GM18499 (cell line): ENCODE measurements around the gene TTC34.

ENCODE experiments used
- ATAC-seq: cut with Tn5 transposase; IDR thresholded peaks from one replicate; pipeline ENCODE4 v1.9.1; 2021; ENCODE audit warnings: moderate number of reproducible peaks; ENCODE audit not compliant: insufficient read depth, unreplicated experiment

The TTC34 gene

GRCh38 chr1:2812939-2813653 lies 11.6 kb upstream of the TTC34 start:
- ATAC-seq: no peak

GRCh38 chr1:2812136-2812535 lies 10.6 kb upstream of the TTC34 start:
- ATAC-seq: no peak

- ATAC-seq: no peak
Observed at GRCh38 chr1:2811533-2811918, 10.0 kb upstream of the TTC34 start.

DNA sequence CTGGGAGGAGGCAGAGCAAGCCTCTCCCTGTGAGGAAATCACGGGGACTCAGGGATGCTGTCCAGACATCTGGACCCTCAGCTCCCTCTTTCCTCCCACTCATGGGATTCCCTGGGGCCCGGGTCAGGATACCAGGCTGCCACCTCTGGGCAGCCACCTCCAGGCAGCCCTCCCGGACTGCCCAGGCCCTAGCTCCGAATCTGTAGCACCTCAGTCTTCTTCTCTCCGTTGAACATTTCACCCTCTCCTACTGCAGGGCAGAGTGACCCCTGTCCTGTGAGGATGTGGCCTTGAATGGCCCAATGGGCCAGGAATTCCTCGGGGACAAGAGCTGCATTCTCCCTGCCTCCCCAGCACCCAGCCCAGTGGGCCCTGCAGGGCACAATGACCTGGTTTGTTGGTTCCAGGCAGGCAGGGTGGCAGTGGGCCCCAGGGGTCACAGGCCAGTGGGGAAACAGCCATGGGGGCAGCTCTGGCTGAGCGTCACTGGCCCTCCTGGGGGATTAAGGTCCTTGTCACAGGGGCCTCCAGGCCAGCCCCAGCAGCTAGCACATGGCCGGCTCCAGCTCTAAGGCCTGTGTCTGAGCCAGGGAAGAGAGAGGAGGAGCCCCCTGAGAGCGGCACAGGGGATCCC lies 9.5 kb upstream of the TTC34 start:
- no peak for ATAC-seq

DNA sequence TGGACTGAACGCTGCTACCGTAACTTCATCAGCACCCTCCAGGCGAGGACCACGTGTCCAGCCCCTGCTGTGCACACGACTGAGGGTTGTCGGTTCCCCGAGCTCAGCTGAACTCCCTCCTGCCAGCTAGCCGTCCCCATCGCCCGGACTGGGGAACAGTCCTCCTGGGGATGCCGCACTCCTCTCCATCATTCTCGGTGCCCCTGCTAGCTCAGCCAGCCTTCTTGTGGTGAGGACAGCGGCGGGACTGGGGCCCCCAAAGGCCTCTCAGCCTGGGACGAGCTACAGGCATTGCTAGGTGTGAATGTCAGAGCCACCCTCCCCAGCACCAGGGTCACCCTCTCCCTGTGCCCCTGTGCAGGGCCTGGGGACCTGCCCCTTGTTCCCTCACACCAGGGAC lies 8.8 kb upstream of the TTC34 start:
- no peak for ATAC-seq

- ATAC-seq: no peak
Observed at GRCh38 chr1:2809656-2810055, 8.2 kb upstream of the TTC34 start.

DNA sequence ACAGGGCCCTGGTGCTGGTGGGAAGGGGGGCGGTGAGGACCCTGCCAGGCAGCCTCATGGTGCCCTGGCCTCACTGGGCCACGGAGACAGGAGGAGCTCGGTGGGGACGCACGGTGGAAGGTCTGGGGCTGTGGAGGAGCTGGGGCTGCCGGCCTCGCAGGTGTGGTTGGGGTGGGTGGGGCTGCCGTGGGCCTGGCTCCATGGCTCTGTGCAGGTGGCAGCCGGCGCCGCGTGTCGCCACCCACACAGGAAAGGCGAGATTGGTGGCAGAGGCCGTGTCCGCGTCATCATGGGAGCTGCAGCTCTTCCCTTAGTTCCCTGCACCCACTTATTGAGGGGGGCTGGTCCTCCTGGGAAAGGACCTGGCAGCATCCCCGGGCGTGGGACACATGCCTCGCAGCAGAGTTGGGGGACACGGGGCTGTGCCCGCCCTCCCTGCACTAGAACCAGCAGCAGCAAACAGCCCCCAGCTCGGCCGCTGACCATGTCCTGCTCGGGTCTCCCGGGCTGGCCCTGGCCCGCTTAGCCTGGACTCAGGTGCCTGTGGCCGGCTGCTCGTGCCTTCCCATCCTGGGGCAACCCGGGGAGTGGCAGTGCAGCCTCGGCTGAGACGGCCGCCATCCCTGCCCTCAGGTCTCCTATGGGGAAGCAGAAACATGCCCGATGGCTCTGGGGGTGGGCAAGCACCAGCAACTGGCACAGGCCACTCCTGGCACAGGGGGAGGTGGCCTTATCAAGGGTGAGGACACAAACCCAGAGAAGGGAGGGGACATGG lies 7.5 kb upstream of the TTC34 start:
- ATAC-seq: no peak

DNA sequence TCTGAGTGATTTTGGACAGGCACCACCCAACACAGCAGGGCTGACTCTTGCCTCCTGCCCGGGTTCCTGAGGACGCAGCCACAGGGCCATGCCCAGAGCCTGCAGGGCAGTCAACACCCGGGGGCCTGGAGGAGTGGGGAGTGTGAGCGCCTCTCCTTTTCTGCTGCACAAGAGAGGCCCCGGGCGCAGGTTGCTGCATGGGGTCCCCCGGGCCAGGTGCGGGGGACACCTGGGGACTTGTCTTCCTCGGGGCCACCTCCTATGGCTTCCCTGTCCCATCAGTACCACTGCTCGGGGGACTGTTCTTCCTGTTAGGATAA lies 6.9 kb upstream of the TTC34 start:
- no peak for ATAC-seq

- ATAC-seq: no peak
Observed at GRCh38 chr1:2807678-2808385, 6.3 kb upstream of the TTC34 start.

DNA sequence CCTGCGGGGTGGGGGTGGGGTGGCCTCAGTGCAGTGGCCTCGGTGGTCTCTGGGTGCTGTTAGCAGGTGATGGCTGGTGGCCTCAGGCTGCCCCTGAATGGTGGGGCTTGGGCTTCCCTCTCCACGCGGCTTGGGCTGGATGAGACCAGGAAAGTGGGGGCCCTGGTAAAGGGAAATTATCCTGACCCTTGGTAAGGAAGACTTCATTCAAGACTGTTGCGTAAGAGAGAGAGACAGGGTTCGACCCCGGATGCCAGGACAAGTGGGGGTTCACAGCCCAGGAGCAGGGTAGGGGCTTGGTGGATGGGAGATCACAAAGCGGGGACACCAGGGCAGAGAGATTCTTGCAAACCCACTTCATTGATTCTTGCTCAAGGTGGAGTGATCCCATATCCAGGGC lies 5.5 kb upstream of the TTC34 start:
- ATAC-seq: no peak

GRCh38 chr1:2806591-2806990 lies 5.1 kb upstream of the TTC34 start:
- no peak for ATAC-seq

DNA sequence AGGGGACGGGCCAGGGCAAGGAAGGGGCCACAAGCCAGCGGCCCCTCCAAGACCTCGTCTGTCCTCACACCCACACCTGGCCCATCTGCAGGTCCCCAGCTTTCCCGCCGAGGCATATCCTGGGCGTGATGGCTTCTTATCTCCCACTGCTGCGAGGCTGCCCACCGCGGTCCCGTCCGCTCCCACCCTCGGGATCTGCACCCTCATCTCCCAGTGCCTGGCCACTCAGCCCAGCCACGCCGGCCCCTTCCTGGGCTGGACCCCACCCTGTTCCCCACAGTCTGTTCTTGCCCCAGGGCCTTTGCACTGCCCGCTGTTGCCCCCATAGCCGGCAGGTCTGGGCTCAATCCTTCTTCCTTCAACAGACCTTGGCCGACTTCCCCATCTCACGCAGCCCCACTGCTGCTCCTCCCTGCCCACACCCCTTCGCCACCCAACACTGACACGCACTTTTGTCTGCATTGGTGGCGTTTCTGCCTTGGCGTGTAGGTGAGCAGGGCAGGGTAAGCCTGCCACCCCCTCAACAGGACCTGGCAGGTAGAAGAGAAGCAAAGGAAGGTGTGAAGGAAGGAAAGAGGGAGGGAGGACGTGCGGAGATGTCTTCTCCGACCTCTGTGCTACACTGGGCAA lies 4.4 kb upstream of the TTC34 start:
- no peak for ATAC-seq

DNA sequence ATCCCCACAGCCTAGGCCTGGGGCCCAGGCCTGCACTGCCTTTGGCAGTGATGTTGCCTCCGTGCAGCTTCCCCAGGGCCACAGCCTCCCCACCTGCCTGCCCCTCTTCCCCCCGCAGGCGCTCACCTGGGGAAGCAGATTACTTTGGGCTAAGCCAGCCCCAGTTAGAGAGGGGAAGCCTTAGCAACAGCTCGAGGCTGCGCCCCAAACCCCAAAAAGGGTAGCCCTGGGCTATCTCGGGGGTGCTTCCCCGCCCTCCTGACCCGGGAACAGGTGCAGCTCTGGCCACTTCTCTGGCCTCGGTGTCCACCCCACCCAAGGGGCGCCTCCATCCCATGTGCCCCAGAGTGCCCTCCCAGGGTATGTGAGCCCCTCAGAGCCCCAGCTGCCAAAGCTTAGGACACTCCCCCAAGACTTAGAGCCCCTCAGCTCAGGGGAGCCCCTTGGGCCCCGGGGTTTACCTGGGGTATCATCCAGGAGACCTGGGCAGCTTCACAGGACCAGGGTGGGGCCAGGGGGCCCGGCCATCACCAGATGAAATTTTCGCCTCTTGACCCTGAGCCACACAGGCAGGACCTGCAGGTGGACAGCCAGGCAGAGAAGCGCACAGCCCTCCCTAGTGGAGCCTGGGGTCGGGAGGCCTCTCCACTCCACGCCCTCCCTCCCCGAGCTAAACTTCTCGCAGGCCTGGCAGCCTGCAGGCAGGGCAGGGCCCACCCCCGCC lies 3.3 kb upstream of the TTC34 start:
- no peak for ATAC-seq

DNA sequence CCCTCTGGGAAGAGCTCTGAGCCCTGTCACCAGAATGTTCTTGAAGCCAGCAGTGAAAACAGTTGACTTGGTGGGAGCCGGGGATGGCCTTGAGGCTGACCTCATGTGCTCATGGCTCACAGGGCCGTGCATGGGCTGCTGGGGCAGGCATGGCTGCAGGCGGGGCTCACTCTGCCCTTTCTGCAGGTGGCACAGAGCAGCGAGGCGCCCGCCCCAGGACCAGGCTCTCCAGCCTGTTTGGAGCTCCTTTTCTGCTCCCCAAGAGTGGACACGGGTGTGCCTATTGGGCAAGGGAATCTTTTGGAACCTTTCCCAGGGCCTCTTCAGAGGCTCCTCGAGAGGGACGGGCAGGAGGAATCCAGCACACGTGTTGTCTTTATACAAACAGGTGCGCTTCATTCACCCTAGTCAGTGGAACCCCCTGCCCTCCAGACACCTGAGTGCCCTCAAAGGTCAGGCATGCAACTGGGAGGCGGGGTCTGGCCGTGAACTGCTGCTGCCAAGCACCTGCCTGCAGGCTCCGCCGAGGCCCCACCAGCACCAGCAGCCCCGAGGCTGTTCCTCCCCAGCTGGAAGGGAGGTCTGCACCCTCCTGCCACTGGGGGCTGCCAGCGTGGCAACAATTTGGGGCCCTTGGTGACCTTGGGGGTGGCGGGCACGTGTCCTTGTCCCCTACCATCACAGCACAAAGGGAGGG lies 2.6 kb upstream of the TTC34 start:
- no peak for ATAC-seq

GRCh38 chr1:2803086-2803930 lies 1.8 kb upstream of the TTC34 start:
- no peak for ATAC-seq

DNA sequence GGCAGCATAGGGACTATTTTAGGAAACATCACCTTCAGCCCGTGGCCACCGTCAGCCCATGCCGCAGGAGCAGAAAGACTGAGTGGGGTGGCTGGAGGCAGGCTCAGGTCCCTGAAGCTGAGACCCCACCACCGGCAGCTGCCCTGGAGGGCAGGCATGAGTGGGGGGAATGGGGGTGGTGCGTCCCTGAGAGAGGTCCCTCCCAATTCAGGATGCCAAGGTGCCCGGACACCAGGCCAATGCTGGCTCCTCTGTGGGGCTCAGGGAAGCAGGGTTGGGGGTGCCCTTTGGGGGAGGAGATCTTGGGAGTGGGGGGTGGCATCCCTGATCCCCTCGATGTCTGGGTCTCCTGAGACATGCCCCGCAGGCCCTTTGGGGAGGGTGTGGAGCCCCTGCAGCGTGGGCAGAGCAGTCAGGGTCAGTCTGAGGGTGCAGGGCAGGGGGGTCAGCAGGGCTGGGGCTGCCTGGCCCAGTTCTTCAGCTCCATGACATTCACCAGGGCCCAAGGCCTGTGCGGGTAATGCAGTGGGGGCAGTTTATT lies 998 bp upstream of the TTC34 start:
- no peak for ATAC-seq

GRCh38 chr1:2801046-2801445 lies 447 bp downstream of the TTC34 start:
- ATAC-seq: no peak

DNA sequence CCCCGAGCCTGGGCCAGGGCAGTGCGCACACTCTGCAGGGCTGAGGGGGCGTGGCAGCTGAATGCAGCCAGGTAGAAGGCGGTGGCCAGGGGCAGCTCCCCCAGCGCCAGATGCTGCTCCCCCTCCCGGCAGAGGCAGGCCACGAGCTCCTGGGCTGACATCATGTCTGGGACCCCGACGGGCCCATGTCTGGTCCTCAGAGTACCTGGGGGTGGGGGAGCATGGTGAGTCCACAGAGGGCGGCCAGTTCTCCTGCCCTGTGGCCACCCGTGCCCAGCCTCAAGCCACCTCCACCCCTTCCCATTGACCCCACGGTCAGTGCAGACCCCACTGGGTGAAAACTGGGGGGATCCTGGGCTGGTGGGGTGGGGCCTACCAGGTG lies 838 bp downstream of the TTC34 start:
- no peak for ATAC-seq
